GM19035 (cell line): ENCODE results near the gene DCTD.

ENCODE experiments used
- ATAC-seq: cut with Tn5 transposase; IDR thresholded peaks from one replicate; pipeline ENCODE4 v1.9.1; 2021; ENCODE audit not compliant: unreplicated experiment

DCTD gene

GRCh38 chr4:182843808-182844325 lies 73.3 kb downstream of the DCTD start:
- ATAC-seq, result no peak

DNA sequence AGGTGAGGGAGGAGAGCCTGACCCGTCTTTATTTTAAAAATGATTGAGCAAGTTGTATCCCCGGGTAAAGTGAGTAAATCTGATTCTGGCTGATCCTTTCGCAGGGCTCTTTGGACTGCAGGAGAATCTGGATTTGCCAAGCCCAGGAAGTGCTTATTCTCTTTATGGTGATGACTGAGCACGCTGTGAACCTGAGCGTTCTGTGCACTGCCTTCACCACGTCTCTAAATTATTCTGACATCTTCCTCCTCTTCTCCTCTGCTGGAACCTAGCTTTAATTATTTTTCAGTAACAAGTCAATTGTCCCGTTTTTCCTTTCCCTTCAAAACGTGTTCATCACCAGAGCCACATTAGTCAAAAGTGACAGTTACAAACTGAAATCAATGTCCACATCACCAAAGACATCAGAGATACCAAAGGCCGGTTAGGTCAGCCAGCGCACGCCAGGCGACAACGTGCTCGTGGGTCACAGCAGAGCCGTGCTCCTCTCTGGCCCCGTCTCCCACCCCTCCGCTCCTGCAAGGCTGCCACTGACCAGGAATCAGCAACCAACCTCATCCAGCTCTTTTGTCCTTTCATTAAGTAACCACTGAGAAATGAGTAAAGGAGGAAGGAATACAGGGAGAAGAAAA lies 74.3 kb downstream of the DCTD start:
- no peak for ATAC-seq

- no peak for ATAC-seq
Observed at GRCh38 chr4:182842104-182842600, 75.0 kb downstream of the DCTD start.

DNA sequence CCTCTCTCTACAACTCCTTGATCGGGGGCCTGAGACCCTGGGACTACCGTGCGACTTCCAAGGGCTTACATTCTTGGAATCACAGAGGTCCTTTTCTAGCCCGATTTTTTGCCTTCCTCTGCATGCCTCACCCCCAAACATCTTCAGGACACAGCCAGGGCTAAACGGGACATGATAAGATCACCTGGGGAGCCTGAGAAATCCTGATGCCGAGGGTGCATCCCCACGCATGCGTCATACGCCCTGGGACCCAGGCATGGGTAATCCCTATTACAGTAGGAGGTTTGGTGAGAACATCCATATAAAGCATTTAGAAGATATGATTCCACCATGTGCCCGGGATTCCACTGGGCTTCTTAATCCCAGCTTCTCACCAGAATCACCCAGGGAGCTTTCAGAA lies 77.1 kb downstream of the DCTD start:
- ATAC-seq, result no peak
